Ovary (tissue), 9 donors: ENCODE results near the gene OPA1. TPM values are rescaled to one million over a fixed set of nuclear protein-coding genes. Genes with fewer than 3 reads are reported as not detected.
A peak's percentile ranks its signal among the peaks of the same experiment; 100 is the strongest.

ENCODE experiments used
- DNase-seq, 5 donors: peaks; one replicate each; pipeline ENCODE4 v3.0.0-alpha.2; 2019 to 2020
- H3K27ac ChIP-seq, 2 donors: fragments of 200-600 bp; one replicate each; pipeline versions ENCODE4 v1.5.1 to v1.8.0; 2019 to 2022
- H3K27me3 ChIP-seq: fragments of 200-600 bp; one replicate; pipeline ENCODE4 v1.8.0; 2022
- H3K36me3 ChIP-seq: fragments of 200-600 bp; sonication (generic); one replicate; pipeline ENCODE4 v1.5.1; 2019
- H3K4me1 ChIP-seq: one replicate; pipeline ENCODE4 v1.8.1; 2013; ENCODE audit warnings: mild to moderate bottlenecking, moderate library complexity; ENCODE audit not compliant: insufficient read depth
- H3K4me3 ChIP-seq: fragments of 200-600 bp; sonication (generic); one replicate; pipeline ENCODE4 v1.5.1; 2017
- H3K9me3 ChIP-seq, 2 donors: fragments of 200-600 bp in 1 of 2; sonication (generic) in 1 of 2; one replicate each; pipeline versions ENCODE4 v1.5.1 to v1.8.1; 2013 to 2019; ENCODE audit warnings: mild to moderate bottlenecking in 1 of 2, moderate library complexity in 1 of 2
- EP300 ChIP-seq: sonication (generic); formaldehyde crosslinking; IDR thresholded peaks from one replicate; pipeline ENCODE4 v1.6.1; 2017; ENCODE audit warnings: antibody characterized with exemption
- POLR2A ChIP-seq: fragments of 450-650 bp; IDR thresholded peaks from one replicate; pipeline ENCODE4 v1.6.1; 2017; ENCODE audit warnings: antibody characterized with exemption, mild to moderate bottlenecking, moderate library complexity
- WGBS, 3 donors: extraction: QIAGEN DNeasy Blood & Tissue Kit in 1 of 3; methylation state at CpG; one replicate each; pipeline versions ENCODE4 v1.1.5 to v1.1.7; 2013 to 2017; 5-methylcytosine and 5-hydroxymethylcytosine counted together
- intact Hi-C, 4 donors: fragments of 100-400 bp; cut with DNase I; formaldehyde crosslinking; loops; one replicate each; pipeline versions ENCODE4 v1.11.0 to v1.15.1; 2022 to 2023
- polyA plus RNA-seq, 2 donors: library from polyadenylated mRNA; stranded (reverse); fragments of 200-250 nt in 1 of 2; fragments of 350-450 nt in 1 of 2; fragmentation: Illumina TruSeq in 1 of 2; extraction: RNeasy Lipid Tissue Mini Kit (QIAGEN cat#74804) in 1 of 2; gene quantifications; one replicate each; pipeline ENCODE4 v1.2.3, GENCODE V29; 2013 to 2014
- total RNA-seq, 7 donors: library from RNA; depleted of rRNA in 2 of 7; stranded (reverse); fragments of >200 nt in 2 of 7; fragmentation: NEBNext Ultra II Directional in 3 of 7; extraction: Animal tissue kit (Norgen Biotek cat#: 25700) in 3 of 7; gene quantifications; one replicate each; pipeline versions ENCODE4 v1.1.0 to v1.2.4, GENCODE V29; 2016 to 2023
- TF ChIP-seq, protein P1 (sequence below), 3 donors: fragments of 450-650 bp in 2 of 3; fragments of 200-600 bp in 1 of 3; IDR thresholded peaks; one replicate each; pipeline versions ENCODE4 v1.5.1 to v1.8.0; 2016 to 2022; ENCODE audit warnings: antibody characterized with exemption in 3 of 3, mild to moderate bottlenecking in 1 of 3
- donor health status: DM: no; HTN: no; CAD: no; lungs with moderate emphysema.
- donor health status: DM: no; HTN: no; CAD: no.
- donor health status: Bipolar disorder and iron deficiency.
- donor health status: DM: yes; HTN: yes; CAD: no.
- donor health status: DM: no; HTN: no; CAD: no.
- donor health status: DM: yes; HTN: yes; CAD: no.

OPA1 gene
- total and polyA plus RNA-seq, 9 donors: 14.4 to 50.4 (median 33.7) TPM

DNA sequence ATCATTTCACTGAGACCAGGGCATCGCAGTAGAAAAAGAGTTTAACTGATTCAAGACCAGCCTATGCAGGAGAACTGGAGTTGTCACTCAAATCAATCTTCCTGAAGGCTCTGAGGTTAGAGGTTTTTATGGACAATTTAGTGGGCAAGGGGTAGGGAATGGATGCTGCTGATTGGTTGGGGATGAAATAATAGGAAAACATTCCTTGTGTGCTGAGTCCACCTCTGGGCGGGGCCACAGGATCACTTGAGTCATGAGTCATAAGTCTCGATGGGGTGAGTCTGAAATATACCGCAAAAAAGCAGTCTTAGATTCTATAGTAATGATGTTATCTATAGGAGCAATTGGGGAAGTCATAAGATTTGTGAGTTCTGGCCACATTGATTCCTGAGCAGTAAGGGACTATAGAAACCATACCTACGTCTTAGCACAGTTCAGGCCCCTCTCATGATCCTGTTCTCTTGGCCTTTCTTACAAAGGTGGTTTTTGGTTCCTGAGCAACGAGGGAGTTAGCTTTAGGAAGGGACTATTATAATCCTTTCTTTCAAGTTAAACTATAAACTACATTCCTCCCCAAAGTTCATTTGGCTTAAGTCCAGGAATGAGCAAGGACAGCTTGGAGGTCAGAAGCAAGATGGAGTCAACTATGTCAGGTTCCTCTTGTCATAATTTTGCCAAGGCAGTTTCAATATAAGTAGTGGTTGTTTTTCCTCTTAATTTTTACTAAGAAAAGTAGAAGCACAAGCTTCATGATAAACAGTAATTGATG, 2.7 kb upstream of the OPA1 start:
- no peak for DNase-seq
- TF ChIP-seq EP300 (no peak), POLR2A (no peak)
- TF ChIP-seq, protein P1, sequence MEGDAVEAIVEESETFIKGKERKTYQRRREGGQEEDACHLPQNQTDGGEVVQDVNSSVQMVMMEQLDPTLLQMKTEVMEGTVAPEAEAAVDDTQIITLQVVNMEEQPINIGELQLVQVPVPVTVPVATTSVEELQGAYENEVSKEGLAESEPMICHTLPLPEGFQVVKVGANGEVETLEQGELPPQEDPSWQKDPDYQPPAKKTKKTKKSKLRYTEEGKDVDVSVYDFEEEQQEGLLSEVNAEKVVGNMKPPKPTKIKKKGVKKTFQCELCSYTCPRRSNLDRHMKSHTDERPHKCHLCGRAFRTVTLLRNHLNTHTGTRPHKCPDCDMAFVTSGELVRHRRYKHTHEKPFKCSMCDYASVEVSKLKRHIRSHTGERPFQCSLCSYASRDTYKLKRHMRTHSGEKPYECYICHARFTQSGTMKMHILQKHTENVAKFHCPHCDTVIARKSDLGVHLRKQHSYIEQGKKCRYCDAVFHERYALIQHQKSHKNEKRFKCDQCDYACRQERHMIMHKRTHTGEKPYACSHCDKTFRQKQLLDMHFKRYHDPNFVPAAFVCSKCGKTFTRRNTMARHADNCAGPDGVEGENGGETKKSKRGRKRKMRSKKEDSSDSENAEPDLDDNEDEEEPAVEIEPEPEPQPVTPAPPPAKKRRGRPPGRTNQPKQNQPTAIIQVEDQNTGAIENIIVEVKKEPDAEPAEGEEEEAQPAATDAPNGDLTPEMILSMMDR (IDR thresholded peaks at IDR 0.05): no peak
- Histone ChIP-seq H3K27ac (no peak overlapping the region), H3K4me3 (no peak overlapping the region), H3K9me3 (no peaks in the 10 kb centered on the region), H3K36me3 (no peaks in the 10 kb centered on the region), H3K4me1 (peaks cover 8% of the 10 kb centered on the region), H3K27me3 (no peaks in the 10 kb centered on the region)
- WGBS, 3 donors: 80 to 86% (median 85%) methylated on average over 6 of the region's 6 CpGs
- intact Hi-C loops: no loop called here

DNA sequence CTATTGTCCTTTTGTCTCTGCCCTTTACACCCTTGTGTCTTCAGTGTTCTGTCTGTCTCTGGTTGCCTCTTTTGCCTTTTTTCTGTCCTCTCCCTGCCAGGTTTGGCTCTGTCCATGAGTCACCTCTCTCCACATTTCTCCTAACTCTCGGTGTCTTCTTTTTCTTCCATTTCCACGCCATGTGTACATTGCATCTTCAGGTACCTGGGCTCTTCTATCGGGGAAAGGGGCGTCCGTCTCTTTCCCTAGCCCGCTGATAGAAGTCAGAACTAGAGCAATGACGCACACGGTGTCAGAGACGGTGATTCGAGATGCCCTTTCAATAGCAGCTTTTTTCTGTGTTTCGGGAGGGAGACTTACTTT, 641 bp downstream of the OPA1 start:
- Histone ChIP-seq H3K27ac (peak overlapping the region in 1 of 2 donors; percentile 78), H3K4me1 (peaks cover 8% of the 10 kb centered on the region), H3K9me3 (no peaks in the 10 kb centered on the region), H3K27me3 (no peaks in the 10 kb centered on the region), H3K36me3 (no peaks in the 10 kb centered on the region), H3K4me3 (peak overlapping the region; percentile 96)
- intact Hi-C loops: no loop called here
- no peak for DNase-seq
- TF ChIP-seq EP300 (no peak), POLR2A (no peak)
- TF ChIP-seq, protein P1 (IDR thresholded peaks at IDR 0.05): no peak
- WGBS, 3 donors: 0 to 1% (median 1%) methylated on average over 11 of the region's 11 CpGs

DNA sequence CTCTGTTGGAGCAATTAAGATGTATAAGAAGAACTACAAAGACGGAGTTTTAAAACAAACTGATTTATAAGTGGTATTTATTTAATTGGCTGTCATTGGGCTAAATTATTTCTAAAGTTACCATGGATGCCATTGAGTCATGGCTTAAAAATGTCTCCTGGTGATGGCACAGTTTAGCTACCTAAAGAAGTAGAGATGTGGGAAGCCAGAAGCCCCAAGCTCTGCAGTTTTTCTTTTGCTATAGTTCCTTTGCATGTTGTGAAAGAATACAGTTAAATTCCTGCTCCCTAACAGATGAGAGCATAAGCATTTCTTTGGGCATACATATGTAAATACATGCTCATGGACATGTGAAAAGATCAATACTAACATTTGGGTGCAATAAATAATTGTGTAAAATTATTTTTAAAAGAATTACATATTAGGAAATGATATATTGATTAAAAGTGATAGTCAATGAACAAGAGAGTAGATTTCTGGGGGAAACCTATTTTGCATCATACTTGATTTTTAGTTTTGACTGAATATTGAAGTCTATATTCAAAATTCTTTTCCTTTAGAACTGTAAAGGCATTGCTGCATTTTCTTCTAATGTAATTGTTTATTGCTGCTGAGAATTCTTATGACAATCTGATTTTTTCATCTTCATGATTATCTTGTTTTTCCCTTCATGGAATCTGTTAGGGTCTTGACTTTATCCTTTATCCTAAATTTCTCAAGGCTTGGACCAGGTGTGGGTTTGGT, 2.1 kb downstream of the OPA1 start:
- H3K36me3 ChIP-seq: no peaks in the 10 kb centered on the region
- intact Hi-C loops: no loop called here
- no peak overlapping the region for H3K27ac ChIP-seq
- no peak overlapping the region for H3K4me3 ChIP-seq
- no peaks in the 10 kb centered on the region for H3K27me3 ChIP-seq
- H3K4me1 ChIP-seq: peaks cover 8% of the 10 kb centered on the region
- H3K9me3 ChIP-seq: no peaks in the 10 kb centered on the region
- WGBS, 3 donors: 63 to 69% (median 65%) methylated on average over 1 of the region's 1 CpG
- TF ChIP-seq EP300: no peak
- TF ChIP-seq, protein P1 (IDR thresholded peaks at IDR 0.05): no peak
- no peak for TF ChIP-seq POLR2A
- no peak for DNase-seq

DNA sequence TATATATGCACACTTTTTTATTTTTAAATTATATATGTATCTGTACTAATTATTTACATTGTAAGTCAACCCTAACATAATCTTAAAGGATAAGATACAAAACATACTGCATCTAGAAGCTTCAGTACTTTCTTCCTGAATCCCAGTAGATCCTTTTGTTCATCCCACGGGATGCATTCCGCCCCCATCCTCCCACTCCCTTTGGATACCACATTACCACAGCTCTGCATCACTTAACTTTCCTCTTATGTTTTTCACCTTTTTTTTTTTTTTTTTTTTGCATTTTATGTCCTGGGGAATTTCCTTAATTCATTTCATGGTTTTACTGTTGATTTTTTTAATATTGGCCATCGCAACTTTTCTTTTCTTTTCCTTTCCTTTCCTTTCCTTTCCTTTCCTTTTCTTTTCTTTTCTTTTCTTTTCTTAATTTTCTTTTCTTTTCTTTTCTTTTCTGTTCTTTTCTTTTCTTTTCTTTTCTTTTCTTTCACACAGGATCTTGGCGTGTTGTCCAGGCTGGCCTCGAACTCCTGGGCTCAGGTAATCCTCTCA, 3.0 kb downstream of the OPA1 start:
- Histone ChIP-seq H3K4me1 (peaks cover 8% of the 10 kb centered on the region), H3K27ac (no peak overlapping the region), H3K4me3 (no peak overlapping the region), H3K27me3 (no peaks in the 10 kb centered on the region), H3K9me3 (no peaks in the 10 kb centered on the region), H3K36me3 (no peaks in the 10 kb centered on the region)
- TF ChIP-seq EP300 (no peak), POLR2A (no peak)
- TF ChIP-seq, protein P1 (IDR thresholded peaks at IDR 0.05): no peak
- 87 to 88% (median 87%) methylated on average over 5 of the region's 5 CpGs for WGBS, 3 donors
- intact Hi-C loops: no loop called here
- DNase-seq: no peak
